B cell (primary cell): ENCODE data around the gene RARS1.

Experiments used
- CTCF ChIP-seq: fragments of 200-600 bp; IDR thresholded peaks from one replicate; pipeline ENCODE4 v1.8.0; 2022; ENCODE audit warnings: antibody characterized with exemption, mild to moderate bottlenecking
- EZH2 ChIP-seq: IDR thresholded peaks from 2 replicates; pipeline ENCODE4 v1.6.1; 2012; ENCODE audit warnings: borderline replicate concordance, low read depth, mild to moderate bottlenecking, moderate library complexity, low read length; ENCODE audit not compliant: insufficient read depth, poor library complexity, severe bottlenecking

- TF ChIP-seq CTCF (no peak), EZH2 (no peak)
These were observed 2.8 kb downstream of the RARS1 start for GRCh38 chr5:168489059-168489458.
